NB4 (cell line): ENCODE data around the gene LRRC8B.
"Not testable (repeated sequence)": the region's sequence is repeated elsewhere in the genome, so short reads cannot be mapped to it uniquely, and the experiment has no call there.

Source experiments
- DNase-seq: peaks from one replicate; pipeline ENCODE4 v3.0.0; 2010; ENCODE audit warnings: low read depth
- H3K4me3 ChIP-seq: one replicate; pipeline ENCODE4 v1.5.1; 2011; ENCODE audit warnings: mild to moderate bottlenecking, low read depth, low read length, moderate library complexity
- CTCF ChIP-seq: IDR thresholded peaks from one replicate; pipeline ENCODE4 v1.5.1; 2012; ENCODE audit warnings: low read depth, low read length
- MAX ChIP-seq: IDR thresholded peaks from 2 replicates; pipeline ENCODE4 v1.6.1; 2011; ENCODE audit warnings: low read depth, low read length
- MYC ChIP-seq: IDR thresholded peaks from 2 replicates; pipeline ENCODE4 v1.6.1; 2011; ENCODE audit warnings: low read depth, low read length
- POLR2A ChIP-seq: IDR thresholded peaks from 2 replicates; pipeline ENCODE4 v1.6.1; 2011; ENCODE audit warnings: mild to moderate bottlenecking; ENCODE audit not compliant: insufficient read length; ENCODE audit errors: extremely low read depth

The LRRC8B gene

GRCh38 chr1:89584211-89584610, 59.6 kb downstream of the LRRC8B start:
- TF ChIP-seq CTCF (no peak), MYC (no peak)
- no peak overlapping the region for H3K4me3 ChIP-seq
- no peak for DNase-seq

GRCh38 chr1:89584781-89585180, 60.2 kb downstream of the LRRC8B start:
- no peak for TF ChIP-seq MAX
- no peak for DNase-seq
- H3K4me3 ChIP-seq: no peak overlapping the region

GRCh38 chr1:89587729-89588161, 63.1 kb downstream of the LRRC8B start:
- TF ChIP-seq MAX: no peak
- no peak for TF ChIP-seq CTCF
- no peak for TF ChIP-seq POLR2A
- no peak for TF ChIP-seq MYC
- DNase-seq: no peak
- H3K4me3 ChIP-seq: no peak overlapping the region

- H3K4me3 ChIP-seq: no peak overlapping the region
- TF ChIP-seq POLR2A: no peak
- TF ChIP-seq CTCF: no peak
- TF ChIP-seq MYC: no peak
- no peak for TF ChIP-seq MAX
- no peak for DNase-seq
Observed at GRCh38 chr1:89588480-89588879, 63.9 kb downstream of the LRRC8B start.

GRCh38 chr1:89589515-89589914, 64.9 kb downstream of the LRRC8B start:
- no peak for TF ChIP-seq POLR2A
- no peak for TF ChIP-seq MAX
- no peak for TF ChIP-seq CTCF
- TF ChIP-seq MYC: no peak
- no peak overlapping the region for H3K4me3 ChIP-seq
- DNase-seq: no peak

GRCh38 chr1:89590341-89591080, 65.9 kb downstream of the LRRC8B start:
- H3K4me3 ChIP-seq: no peak overlapping the region
- no peak for TF ChIP-seq POLR2A
- no peak for TF ChIP-seq MAX
- TF ChIP-seq MYC: no peak
- TF ChIP-seq CTCF: no peak

GRCh38 chr1:89592861-89593302, 68.3 kb downstream of the LRRC8B start:
- not testable (repeated sequence) for DNase-seq, H3K4me3 ChIP-seq

More at GRCh38 chr1:89590341-89591080, 65.9 kb downstream of the LRRC8B start:
- DNase-seq: no peak
